IMR-90 (cell line): ENCODE data around the gene THOP1.

Experiments used
- BHLHE40 ChIP-seq: fragments of 150-350 bp; IDR thresholded peaks from 2 replicates; pipeline ENCODE4 v1.6.1; 2016; ENCODE audit warnings: mild to moderate bottlenecking, low read depth, low read length
- CHD1 ChIP-seq: IDR thresholded peaks from 2 replicates; pipeline ENCODE4 v1.6.1; 2012; ENCODE audit warnings: low read depth, low read length, improper control_type of control experiment
- CTCF ChIP-seq: conservative IDR thresholded peaks from 2 replicates; pipeline ENCODE4 v1.5.1; 2012; ENCODE audit warnings: mild to moderate bottlenecking, low read depth, low read length, improper control_type of control experiment
- FOS ChIP-seq: fragments of 150-350 bp; IDR thresholded peaks from 2 replicates; pipeline ENCODE4 v1.6.1; 2016; ENCODE audit warnings: low read depth, low read length
- MAZ ChIP-seq: IDR thresholded peaks from 2 replicates; pipeline ENCODE4 v1.6.1; 2012; ENCODE audit warnings: low read depth, mild to moderate bottlenecking, low read length, improper control_type of control experiment, moderate library complexity, borderline replicate concordance
- MXI1 ChIP-seq: IDR thresholded peaks from 2 replicates; pipeline ENCODE4 v1.6.1; 2012; ENCODE audit warnings: low read depth, mild to moderate bottlenecking, low read length, moderate library complexity, borderline replicate concordance
- POLR2A ChIP-seq: IDR thresholded peaks from 2 replicates; pipeline ENCODE4 v1.6.1; 2012; ENCODE audit warnings: mild to moderate bottlenecking, low read depth, low read length
- RAD21 ChIP-seq: IDR thresholded peaks from 2 replicates; pipeline ENCODE4 v1.6.1; 2012; ENCODE audit warnings: low read length, improper control_type of control experiment
- RFX5 ChIP-seq: IDR thresholded peaks from 2 replicates; pipeline ENCODE4 v1.8.0; 2012; ENCODE audit warnings: low read depth, mild to moderate bottlenecking, low read length, moderate library complexity
- SMC3 ChIP-seq: fragments of 150-350 bp; IDR thresholded peaks from 2 replicates; pipeline ENCODE4 v1.6.1; 2016; ENCODE audit warnings: low read depth, mild to moderate bottlenecking, antibody characterized with exemption, low read length, moderate library complexity
- USF2 ChIP-seq: fragments of 150-350 bp; IDR thresholded peaks from 2 replicates; pipeline ENCODE4 v1.6.1; 2017; ENCODE audit warnings: mild to moderate bottlenecking, antibody characterized with exemption, low read length, low read depth

DNA sequence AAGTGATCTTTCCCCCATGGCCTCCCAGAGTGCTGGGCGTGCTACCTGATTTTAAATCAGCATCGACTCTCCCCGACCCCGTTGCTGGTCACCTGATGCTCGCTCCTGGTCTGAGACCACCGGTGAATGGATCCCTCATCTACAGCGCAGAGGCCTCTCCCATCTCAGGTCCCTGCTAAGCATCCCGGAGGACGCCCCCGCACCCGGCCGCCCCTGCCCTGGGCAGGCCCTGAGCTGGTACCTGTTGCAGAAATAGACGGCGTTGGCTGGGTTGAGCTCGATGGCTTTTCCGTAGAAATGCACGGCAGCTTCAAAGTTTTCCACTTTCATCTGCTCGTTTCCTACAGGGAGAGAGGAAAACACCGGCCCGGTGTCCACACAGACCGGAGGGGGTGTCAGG, 20.4 kb upstream of the THOP1 start:
- TF ChIP-seq POLR2A, result no peak
- no peak for TF ChIP-seq CTCF
- no peak for TF ChIP-seq USF2
- no peak for TF ChIP-seq MXI1
- TF ChIP-seq RAD21, result no peak
- TF ChIP-seq CHD1, result no peak
- TF ChIP-seq RFX5, result no peak
- no peak for TF ChIP-seq BHLHE40
- TF ChIP-seq MAZ, result no peak
- TF ChIP-seq FOS, result no peak
- TF ChIP-seq SMC3, result no peak
